ENCODE data around the gene RPUSD1.
"Not testable (repeated sequence)": the region's sequence is repeated elsewhere in the genome, so short reads cannot be mapped to it uniquely, and the experiment has no call there.

GRCh38 chr16:820044-820408 is 31.8 kb upstream of the RPUSD1 start:
- TF ChIP-seq CTCF (IDR thresholded peaks at IDR 0.05; ENCODE audit: low read length); EZH2 (IDR thresholded peaks at IDR 0.05; ENCODE audit: borderline replicate concordance, low read length): not testable (repeated sequence)

All from OCI-LY1 (cell line).